Duodenal mucosa (tissue), 2 donors: Measurements from ENCODE around the gene KIRREL2.

Source experiments
- H3K27ac ChIP-seq: one replicate; pipeline ENCODE4 v1.7.0; 2013; ENCODE audit warnings: low read depth, low read length
- H3K27me3 ChIP-seq, 2 donors: one replicate each; pipeline ENCODE4 v1.7.0; 2013; ENCODE audit warnings: low read length in 2 of 2, control low read depth in 1 of 2; ENCODE audit not compliant: insufficient read depth in 2 of 2, control insufficient read depth in 1 of 2
- H3K36me3 ChIP-seq, 2 donors: one replicate each; pipeline ENCODE4 v1.7.0; 2013; ENCODE audit warnings: low read length in 2 of 2, control low read depth in 1 of 2; ENCODE audit not compliant: insufficient read depth in 2 of 2, control insufficient read depth in 1 of 2
- H3K4me1 ChIP-seq, 2 donors: one replicate each; pipeline ENCODE4 v1.7.0; 2013; ENCODE audit warnings: low read length in 2 of 2, control low read depth in 1 of 2; ENCODE audit not compliant: insufficient read depth in 2 of 2, control insufficient read depth in 1 of 2
- H3K4me3 ChIP-seq, 2 donors: one replicate each; pipeline ENCODE4 v1.7.0; 2013; ENCODE audit warnings: low read length in 2 of 2, low read depth in 1 of 2
- H3K9ac ChIP-seq, 2 donors: one replicate each; pipeline ENCODE4 v1.7.0; 2013; ENCODE audit warnings: low read length in 2 of 2, low read depth in 1 of 2
- H3K9me3 ChIP-seq, 2 donors: one replicate each; pipeline ENCODE4 v1.7.0; 2013; ENCODE audit warnings: low read length in 2 of 2, control low read depth in 1 of 2; ENCODE audit not compliant: control insufficient read depth in 1 of 2

The KIRREL2 gene

DNA sequence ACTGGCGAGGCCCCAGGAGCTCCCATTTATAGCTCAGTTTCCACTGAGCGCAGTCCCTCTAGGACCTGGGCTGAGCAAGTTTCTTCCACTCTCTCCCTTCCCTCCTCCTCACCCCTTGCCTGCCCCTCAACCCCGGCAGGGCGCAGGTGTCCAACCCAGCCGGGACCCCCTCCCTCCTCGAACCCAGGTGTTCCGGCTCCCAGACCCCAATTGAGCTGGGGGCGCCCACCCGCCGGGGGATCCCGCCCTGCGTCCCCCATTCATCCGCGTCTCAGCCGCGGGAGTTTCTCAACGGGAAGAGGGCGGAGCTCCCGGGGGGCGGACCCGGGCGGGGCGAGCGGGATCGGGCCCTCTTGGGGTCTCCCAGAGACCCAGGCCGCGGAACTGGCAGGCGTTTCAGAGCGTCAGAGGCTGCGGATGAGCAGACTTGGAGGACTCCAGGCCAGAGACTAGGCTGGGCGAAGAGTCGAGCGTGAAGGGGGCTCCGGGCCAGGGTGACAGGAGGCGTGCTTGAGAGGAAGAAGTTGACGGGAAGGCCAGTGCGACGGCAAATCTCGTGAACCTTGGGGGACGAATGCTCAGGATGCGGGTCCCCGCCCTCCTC lies at the start of gene KIRREL2:
KIRREL2 (plus strand) TSS at position 366 of the 604 bp plus-strand sequence; CDS start at position 575, 209 bp downstream.
- Histone ChIP-seq H3K9ac (peak within 1 kb of the TSS in 1 of 2 donors; percentile 18), H3K9me3 (no peaks in the 10 kb centered on the region), H3K4me3 (peak within 1 kb of the TSS; percentile 56 to 66), H3K27me3 (peaks cover 39 to 42% of the 10 kb centered on the region in 2 donors), H3K27ac (no peak within 1 kb of the TSS), H3K36me3 (no peaks in the 10 kb centered on the region), H3K4me1 (peaks cover 0 to 4% of the 10 kb centered on the region in 2 donors)

GRCh38 chr19:35807633-35808032 lies 49.1 kb upstream of the KIRREL2 start:
- Histone ChIP-seq H3K27me3 (peaks cover 0 to 11% of the 10 kb centered on the region in 2 donors), H3K4me3 (no peak overlapping the region), H3K9me3 (no peaks in the 10 kb centered on the region), H3K36me3 (no peaks in the 10 kb centered on the region), H3K4me1 (peaks cover 0 to 5% of the 10 kb centered on the region in 2 donors), H3K9ac (no peak overlapping the region), H3K27ac (no peak overlapping the region)

DNA sequence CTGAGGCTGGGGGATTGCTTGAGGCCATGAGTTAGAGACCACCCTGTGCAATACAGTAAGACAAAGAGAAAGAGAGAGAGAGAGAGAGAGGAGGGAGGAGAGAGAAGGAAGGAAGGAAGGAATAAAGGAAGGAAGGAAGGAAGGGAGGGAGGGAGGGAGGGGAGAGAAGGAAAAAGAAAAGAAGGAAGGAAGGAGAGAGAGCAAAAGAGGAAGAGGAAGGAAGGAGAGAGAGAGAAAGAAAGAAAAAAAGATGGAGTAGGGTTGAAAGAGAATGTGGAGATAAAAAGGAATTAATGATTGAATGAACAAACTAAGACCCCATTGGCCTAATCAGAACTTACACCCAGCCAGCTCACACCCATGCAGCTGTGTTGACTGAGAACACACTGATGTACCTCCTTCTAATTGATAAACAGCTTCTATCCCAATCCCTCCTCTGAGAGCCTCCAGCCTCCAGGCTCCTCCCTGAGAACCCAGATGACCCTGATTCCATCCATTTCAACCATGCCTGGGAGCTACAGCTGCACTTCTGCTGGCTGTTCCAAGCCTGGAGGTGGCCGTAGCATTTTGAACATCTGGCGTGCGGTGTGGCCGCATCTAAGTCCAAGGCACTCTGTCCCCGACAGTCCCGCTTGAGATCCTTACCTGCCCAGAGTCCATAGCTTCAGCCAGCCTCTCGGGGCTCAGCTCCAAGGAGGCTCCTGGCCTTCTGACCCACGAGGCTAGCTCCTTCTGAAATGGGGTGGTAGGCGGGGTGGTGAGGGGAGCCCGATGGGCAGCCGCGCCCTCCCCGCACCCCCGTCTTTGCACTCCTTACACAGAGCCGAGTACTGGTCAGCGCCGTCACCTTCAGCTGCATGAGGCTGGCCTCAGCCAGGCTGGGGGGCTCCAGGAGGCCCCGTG lies 45.1 kb upstream of the KIRREL2 start:
- H3K9ac ChIP-seq: no peak overlapping the region

GRCh38 chr19:35812220-35813042 lies 44.3 kb upstream of the KIRREL2 start, which contains the start of gene PRODH2:
TSS of gene PRODH2 (minus strand) at chr19:35812845. CDS start at chr19:35812805, 40 bp downstream.
- Histone ChIP-seq H3K27me3 (peaks cover 0 to 11% of the 10 kb centered on the region in 2 donors), H3K36me3 (no peaks in the 10 kb centered on the region), H3K4me1 (peaks cover 4 to 9% of the 10 kb centered on the region in 2 donors), H3K4me3 (no peak within 1 kb of the TSS), H3K27ac (no peak within 1 kb of the TSS), H3K9me3 (no peaks in the 10 kb centered on the region), H3K9ac (no peak within 1 kb of the TSS)

More for the DNA sequence above, 45.1 kb upstream of the KIRREL2 start:
- H3K4me3 ChIP-seq: no peak overlapping the region
- H3K27ac ChIP-seq: no peak overlapping the region
- H3K36me3 ChIP-seq: no peaks in the 10 kb centered on the region
- H3K27me3 ChIP-seq: peaks cover 0 to 11% of the 10 kb centered on the region in 2 donors
- peaks cover 4 to 9% of the 10 kb centered on the region in 2 donors for H3K4me1 ChIP-seq
- H3K9me3 ChIP-seq: no peaks in the 10 kb centered on the region

DNA sequence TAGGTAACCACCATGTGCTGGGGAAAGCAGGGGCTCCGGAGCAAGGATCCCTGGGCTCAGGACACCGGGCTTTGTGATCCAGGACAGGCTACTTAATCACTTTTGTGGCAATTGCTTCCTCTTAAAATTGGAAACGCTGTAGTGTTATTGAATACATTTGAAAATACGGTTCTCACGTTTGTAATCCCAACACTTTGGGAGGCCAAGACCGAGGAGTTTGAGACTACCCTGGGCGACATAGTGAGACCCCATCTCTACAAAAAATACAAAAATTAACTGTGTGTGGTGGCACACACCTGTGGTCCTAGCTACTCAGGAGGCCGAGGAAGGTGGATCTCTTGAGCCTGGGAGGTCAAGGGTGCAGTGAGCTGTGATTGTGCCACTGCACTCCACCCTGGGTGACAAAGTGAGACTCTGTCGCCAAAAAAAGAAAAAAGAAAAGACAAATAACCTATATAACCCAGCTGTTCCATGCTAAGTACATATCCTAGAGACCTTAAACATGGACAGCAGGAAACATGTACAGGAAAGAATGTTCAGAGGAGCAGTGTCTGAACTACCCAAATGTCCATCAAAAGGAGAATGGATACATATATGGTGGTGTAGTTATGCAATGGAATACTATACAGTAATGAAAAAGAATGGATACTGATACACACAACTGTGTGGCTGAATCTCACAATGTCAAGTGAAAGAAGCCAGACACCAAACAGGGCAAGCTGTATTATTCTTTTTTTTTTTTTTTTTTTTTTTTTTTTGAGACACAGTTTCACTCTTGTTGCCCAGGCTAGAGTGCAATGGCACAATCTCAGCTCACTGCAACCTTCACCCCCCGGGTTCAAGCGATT lies 43.4 kb upstream of the KIRREL2 start:
- no peak overlapping the region for H3K9ac ChIP-seq
- peaks cover 4 to 9% of the 10 kb centered on the region in 2 donors for H3K4me1 ChIP-seq
- H3K27me3 ChIP-seq: peaks cover under 1 to 11% of the 10 kb centered on the region in 2 donors
- no peak overlapping the region for H3K4me3 ChIP-seq
- no peaks in the 10 kb centered on the region for H3K36me3 ChIP-seq
- H3K27ac ChIP-seq: no peak overlapping the region
- H3K9me3 ChIP-seq: no peaks in the 10 kb centered on the region

DNA sequence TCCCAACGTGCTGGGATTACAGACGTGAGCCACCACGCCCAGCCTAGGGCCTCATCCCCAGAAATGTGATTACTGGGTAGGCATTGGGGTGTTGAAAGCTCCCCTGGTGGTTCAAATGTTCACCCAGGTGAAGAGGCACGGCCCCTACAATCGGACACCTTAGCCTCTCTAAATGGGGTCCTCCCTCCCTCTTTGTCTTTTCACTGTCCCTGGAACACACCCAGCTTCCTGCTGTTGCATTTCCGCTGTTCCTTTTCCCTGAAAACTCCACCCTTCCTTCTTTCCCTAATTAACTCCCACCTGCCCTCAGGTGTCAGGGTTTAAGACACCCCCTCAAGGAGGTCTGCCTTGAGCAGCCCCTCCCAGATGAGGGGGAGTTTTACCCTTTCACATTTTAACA lies 40.4 kb upstream of the KIRREL2 start:
- Histone ChIP-seq H3K36me3 (no peaks in the 10 kb centered on the region), H3K9ac (no peak overlapping the region), H3K4me3 (no peak overlapping the region), H3K4me1 (peaks cover 4 to 9% of the 10 kb centered on the region in 2 donors), H3K27me3 (peaks cover 7 to 11% of the 10 kb centered on the region in 2 donors), H3K9me3 (no peaks in the 10 kb centered on the region), H3K27ac (no peak overlapping the region)

DNA sequence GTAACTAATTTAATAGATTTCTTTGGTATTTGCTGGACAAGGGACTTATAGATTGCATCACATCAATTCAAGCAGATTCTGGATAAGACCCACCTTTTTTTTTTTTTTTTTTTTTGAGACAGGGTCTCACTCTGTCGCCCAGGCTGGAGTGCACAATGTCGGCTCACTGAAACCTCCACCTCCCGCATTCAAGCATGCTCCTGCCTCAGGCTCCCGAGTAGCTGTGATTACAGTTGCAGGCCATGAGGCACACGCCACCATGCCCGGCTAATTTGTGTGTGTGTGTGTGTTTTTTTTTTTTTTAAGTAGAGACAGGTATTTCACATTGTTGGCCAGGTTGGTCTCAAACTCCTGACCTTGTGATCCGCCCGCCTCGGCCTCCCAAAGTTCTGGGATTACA lies 39.9 kb upstream of the KIRREL2 start:
- Histone ChIP-seq H3K4me1 (peaks cover 4 to 9% of the 10 kb centered on the region in 2 donors), H3K27ac (no peak overlapping the region), H3K9me3 (no peaks in the 10 kb centered on the region), H3K4me3 (no peak overlapping the region), H3K36me3 (no peaks in the 10 kb centered on the region), H3K27me3 (peaks cover 7% of the 10 kb centered on the region in 2 donors), H3K9ac (no peak overlapping the region)

GRCh38 chr19:35818445-35818844 lies 38.3 kb upstream of the KIRREL2 start:
- Histone ChIP-seq H3K4me1 (no peaks in the 10 kb centered on the region), H3K27me3 (peaks cover 0 to 7% of the 10 kb centered on the region in 2 donors), H3K27ac (no peak overlapping the region), H3K9me3 (no peaks in the 10 kb centered on the region), H3K9ac (no peak overlapping the region), H3K4me3 (no peak overlapping the region), H3K36me3 (no peaks in the 10 kb centered on the region)

- no peaks in the 10 kb centered on the region for H3K36me3 ChIP-seq
- H3K9ac ChIP-seq: no peak overlapping the region
- H3K4me3 ChIP-seq: no peak overlapping the region
- no peak overlapping the region for H3K27ac ChIP-seq
- H3K27me3 ChIP-seq: peaks cover 0 to 7% of the 10 kb centered on the region in 2 donors
- H3K4me1 ChIP-seq: no peaks in the 10 kb centered on the region
- no peaks in the 10 kb centered on the region for H3K9me3 ChIP-seq
These were observed 34.1 kb upstream of the KIRREL2 start for GRCh38 chr19:35822579-35822978.
